KMS-11 (cell line): ENCODE results near the gene EPC2.

Experiments used
- H2AFZ ChIP-seq: fragments of 200-600 bp; sonication (generic); 2 replicates; pipeline ENCODE4 v1.6.1; 2016; ENCODE audit warnings: antibody characterized with exemption, mixed run types, low read depth
- H3K27ac ChIP-seq: fragments of 200-600 bp; sonication (generic); 2 replicates; pipeline ENCODE4 v1.6.1; 2016; ENCODE audit warnings: mild to moderate bottlenecking, mixed run types
- H3K27me3 ChIP-seq: fragments of 200-600 bp; sonication (generic); 2 replicates; pipeline ENCODE4 v1.6.1; 2017; ENCODE audit warnings: mild to moderate bottlenecking, low read depth, mixed run types, moderate library complexity; ENCODE audit not compliant: insufficient read depth
- H3K36me3 ChIP-seq: fragments of 200-600 bp; sonication (generic); 2 replicates; pipeline ENCODE4 v1.6.1; 2017; ENCODE audit warnings: mild to moderate bottlenecking, mixed run types; ENCODE audit not compliant: insufficient read depth
- H3K4me1 ChIP-seq: fragments of 200-600 bp; sonication (generic); 2 replicates; pipeline ENCODE4 v1.6.1; 2016; ENCODE audit warnings: mild to moderate bottlenecking, low read depth, mixed run types; ENCODE audit not compliant: poor library complexity, severe bottlenecking
- H3K4me2 ChIP-seq: fragments of 200-600 bp; sonication (generic); 2 replicates; pipeline ENCODE4 v1.7.0; 2016; ENCODE audit warnings: mild to moderate bottlenecking, mixed run types
- H3K4me3 ChIP-seq: fragments of 200-600 bp; sonication (generic); IDR thresholded peaks from 2 replicates; pipeline ENCODE4 v1.6.1; 2017; ENCODE audit warnings: low read depth, low read length, mixed read lengths; ENCODE audit not compliant: insufficient read depth
- H3K79me2 ChIP-seq: fragments of 200-600 bp; sonication (generic); 2 replicates; pipeline ENCODE4 v1.6.1; 2016; ENCODE audit warnings: low read depth, mixed run types; ENCODE audit not compliant: insufficient read depth
- H3K9ac ChIP-seq: fragments of 200-600 bp; sonication (generic); 2 replicates; pipeline ENCODE4 v1.6.1; 2016; ENCODE audit warnings: mild to moderate bottlenecking, mixed run types
- H4K20me1 ChIP-seq: fragments of 200-600 bp; sonication (generic); 2 replicates; pipeline ENCODE4 v1.6.1; 2016; ENCODE audit warnings: mild to moderate bottlenecking, mixed run types; ENCODE audit not compliant: insufficient read depth
- CTCF ChIP-seq: fragments of 200-600 bp; sonication (generic); conservative IDR thresholded peaks from 2 replicates; pipeline ENCODE4 v1.6.1; 2017; ENCODE audit warnings: low read depth, mild to moderate bottlenecking, antibody characterized with exemption, low read length, moderate library complexity, mixed read lengths

EPC2 gene

GRCh38 chr2:148832637-148833036, 188.1 kb downstream of the EPC2 start:
- H3K9ac ChIP-seq: no peak overlapping the region
- no peaks in the 10 kb centered on the region for H3K36me3 ChIP-seq
- TF ChIP-seq CTCF: no peak
- no peaks in the 10 kb centered on the region for H3K79me2 ChIP-seq
- H3K4me2 ChIP-seq: no peak overlapping the region
- H3K4me3 ChIP-seq: no peak overlapping the region
- H2AFZ ChIP-seq: no peak overlapping the region
- no peak overlapping the region for H3K27ac ChIP-seq
- H3K4me1 ChIP-seq: no peaks in the 10 kb centered on the region
- H4K20me1 ChIP-seq: no peaks in the 10 kb centered on the region
- no peaks in the 10 kb centered on the region for H3K27me3 ChIP-seq
